HepG2 (cell line): ENCODE measurements around the gene CSRNP3. TPM values are rescaled to one million over a fixed set of nuclear protein-coding genes. Genes with fewer than 3 reads are reported as not detected.

Experiments
- ATAC-seq: fragments of 200-7000 bp; cut with Tn5 transposase; 3 replicates; pipeline ENCODE4 v1.9.1; 2020; ENCODE audit warnings: mild to moderate bottlenecking, moderate library complexity
- BruUV-seq: library from RNA; stranded (reverse); fragments of 400-500 nt; replicated peaks from 2 replicates; lab custom pipeline; 2021; lab: Mats Ljungman, UMichigan
- CTCF ChIA-PET: fragments of 300-600 bp; formaldehyde crosslinking; extraction: SDS; loops from one replicate; lab custom pipeline; 2021; ENCODE audit warnings: low total read pairs, inconsistent platforms, low intra/inter-chr PET ratio; lab: Yijun Ruan, JAX
- POLR2A ChIA-PET: fragments of 350-600 bp; sonication (Branson Sonifier 250); formaldehyde crosslinking; loops from one replicate; lab custom pipeline; 2020; ENCODE audit warnings: antibody characterized with exemption, inconsistent platforms; lab: Yijun Ruan, JAX
- DNase-seq: peaks from one replicate; pipeline ENCODE4 v3.0.0-alpha.2; 2015; ENCODE audit warnings: low spot score
- FAIRE-seq: peaks from 3 replicates; lab custom pipeline; 2011; peaks lifted over from hg19 to GRCh38; lab: Jason Lieb, UNC
- H2AFZ ChIP-seq: one replicate; pipeline ENCODE4 v1.6.1; 2011; ENCODE audit warnings: low read length, inconsistent platforms
- H3K27ac ChIP-seq: fragments of 300-600 bp; 3 replicates; pipeline ENCODE4 v1.8.0; 2011; ENCODE audit warnings: mixed run types, mild to moderate bottlenecking, mixed read lengths, low read length, inconsistent platforms; ENCODE audit not compliant: insufficient read depth; ENCODE audit errors: extremely low read length
- H3K27me3 ChIP-seq, 2 experiments: fragments of 200-600 bp in 1 of 2; 2 replicates in 1 of 2; 3 replicates in 1 of 2; pipeline versions ENCODE4 v1.6.0 to v1.8.0; 2011; ENCODE audit warnings: low read length in 2 of 2, mild to moderate bottlenecking in 2 of 2, moderate library complexity in 2 of 2, inconsistent platforms in 1 of 2; ENCODE audit not compliant: insufficient read depth in 2 of 2, control insufficient read depth in 1 of 2
- H3K36me3 ChIP-seq, 2 experiments: fragments of 200-600 bp in 1 of 2; replicated peaks in 1 of 2; 2 replicates in 1 of 2; 3 replicates in 1 of 2; pipeline versions ENCODE4 v1.5.1 to v1.8.0; 2011; ENCODE audit warnings: low read length in 2 of 2, inconsistent platforms in 1 of 2; ENCODE audit not compliant: insufficient read depth in 2 of 2, control insufficient read depth in 1 of 2
- H3K4me1 ChIP-seq: 2 replicates; pipeline ENCODE4 v1.5.1; 2012; ENCODE audit warnings: low read length, inconsistent platforms; ENCODE audit not compliant: insufficient read depth
- H3K4me2 ChIP-seq: 2 replicates; pipeline ENCODE4 v1.6.0; 2011; ENCODE audit warnings: low read depth, low read length, inconsistent platforms
- H3K4me3 ChIP-seq, 3 experiments: fragments of 200-600 bp in 1 of 3; sonication (generic), shearing (Covaris generic) in 1 of 3; replicated peaks in 1 of 3; 2 replicates each; pipeline ENCODE4 v1.5.1; 2011 to 2016; ENCODE audit warnings: low read length in 3 of 3, inconsistent platforms in 2 of 3, low read depth in 2 of 3, mild to moderate bottlenecking in 2 of 3, control low read depth in 1 of 3, mixed read lengths in 1 of 3; ENCODE audit not compliant: insufficient read depth in 1 of 3
- H3K79me2 ChIP-seq: one replicate; pipeline ENCODE4 v1.6.1; 2011; ENCODE audit warnings: low read length, inconsistent platforms; ENCODE audit not compliant: insufficient read depth
- H3K9ac ChIP-seq: 2 replicates; pipeline ENCODE4 v1.6.0; 2011; ENCODE audit warnings: mild to moderate bottlenecking, low read depth, low read length, inconsistent platforms; ENCODE audit not compliant: insufficient read depth
- H3K9me3 ChIP-seq: 2 replicates; pipeline ENCODE4 v1.5.1; 2012; ENCODE audit warnings: mild to moderate bottlenecking, low read length
- H4K20me1 ChIP-seq: 2 replicates; pipeline ENCODE4 v1.6.0; 2011; ENCODE audit warnings: inconsistent platforms, mild to moderate bottlenecking, low read length, moderate library complexity; ENCODE audit not compliant: insufficient read depth
- E2F5 ChIP-seq: sonication (generic); formaldehyde crosslinking; conservative IDR thresholded peaks from 2 replicates; pipeline ENCODE4 v1.4.0; 2020; ENCODE audit warnings: missing genetic modification reagents
- FOXA1 ChIP-seq, 2 experiments: fragments of 450-650 bp in 1 of 2; sonication (generic) in 1 of 2; formaldehyde crosslinking in 1 of 2; IDR thresholded peaks; 2 replicates each; pipeline versions ENCODE4 v1.4.0 to v1.6.1; 2016 to 2020; ENCODE audit warnings: missing genetic modification reagents in 1 of 2
- HHEX ChIP-seq: IDR thresholded peaks from 2 replicates; pipeline ENCODE4 v1.6.1; 2016; ENCODE audit warnings: control low read depth
- MXD3 ChIP-seq: IDR thresholded peaks from 2 replicates; pipeline ENCODE4 v1.6.1; 2016; ENCODE audit warnings: mild to moderate bottlenecking, missing biosample characterization, missing genetic modification reagents
- PAX8 ChIP-seq: sonication (generic); formaldehyde crosslinking; IDR thresholded peaks from 2 replicates; pipeline ENCODE4 v1.8.0; 2022; ENCODE audit warnings: mild to moderate bottlenecking, missing genetic modification reagents, borderline replicate concordance
- RBM22 ChIP-seq: fragments of 200-400 bp; formaldehyde crosslinking; optimal IDR thresholded peaks from 2 replicates; pipeline ENCODE3; 2017; ENCODE audit warnings: mild to moderate bottlenecking, low read length, moderate library complexity
- THYN1 ChIP-seq: sonication (generic); formaldehyde crosslinking; IDR thresholded peaks from 2 replicates; pipeline ENCODE4 v1.8.1; 2023; ENCODE audit warnings: low read depth, mild to moderate bottlenecking, moderate library complexity, missing genetic modification reagents, borderline replicate concordance
- ZNF160 ChIP-seq: sonication (generic); formaldehyde crosslinking; IDR thresholded peaks from 2 replicates; pipeline ENCODE4 v1.8.0; 2022; ENCODE audit warnings: mild to moderate bottlenecking, inconsistent platforms, missing genetic modification reagents
- ZNF33A ChIP-seq: sonication (generic); formaldehyde crosslinking; IDR thresholded peaks from 2 replicates; pipeline ENCODE4 v1.5.1; 2020; ENCODE audit warnings: missing genetic modification reagents, mild to moderate bottlenecking, moderate library complexity, borderline replicate concordance
- ZNF414 ChIP-seq: sonication (generic); formaldehyde crosslinking; IDR thresholded peaks from 2 replicates; pipeline ENCODE4 v1.5.0; 2020; ENCODE audit warnings: missing genetic modification reagents
- ZNF672 ChIP-seq: sonication (generic); formaldehyde crosslinking; IDR thresholded peaks from 2 replicates; pipeline ENCODE4 v1.8.1; 2022; ENCODE audit warnings: missing genetic modification reagents
- WGBS: methylation state at CpG from one replicate; pipeline ENCODE4 v1.1.6; 2017; ENCODE audit warnings: low lambda C conversion rate; 5-methylcytosine and 5-hydroxymethylcytosine counted together
- in situ Hi-C: cut with HindIII; loops from 2 replicates; pipeline ENCODE4 v1.10.0; 2017; ENCODE audit warnings: low pct_unique_long_range_greater_than_20kb; ENCODE audit not compliant: extremely low pct_ligation_motif_present
- intact Hi-C: fragments of 100-400 bp; cut with micrococcal nuclease; formaldehyde crosslinking; loops from one replicate; pipeline ENCODE4 v1.10.0; 2022; ENCODE audit not compliant: unreplicated experiment
- polyA plus RNA-seq, 8 experiments: library from polyadenylated mRNA; depleted of rRNA in 3 of 8; stranded (reverse) in 7 of 8; unstranded in 1 of 8; fragments of >200 nt; fragmentation: Illumina TruSeq in 4 of 8; extraction: Trizol in 4 of 8; gene quantifications; 2 replicates each; pipeline versions ENCODE4 v1.2.1 to v1.2.3, GENCODE V29; 2011 to 2016; ENCODE audit warnings: low read depth in 4 of 8, missing spikeins in 1 of 8, mixed read lengths in 1 of 8; ENCODE audit not compliant: insufficient read depth in 1 of 8
- total RNA-seq, 5 experiments: library from RNA; depleted of rRNA; stranded (reverse); fragments of >200 nt; fragmentation: Illumina TruSeq; extraction: Trizol; gene quantifications; 2 replicates each; pipeline ENCODE4 v1.2.3, GENCODE V29; 2016; ENCODE audit warnings: low read depth in 1 of 5
- TF ChIP-seq, protein P1 (sequence below): sonication (generic); formaldehyde crosslinking; IDR thresholded peaks from 2 replicates; pipeline ENCODE4 v1.9.0; 2022; ENCODE audit warnings: low read depth, missing genetic modification reagents

The CSRNP3 gene
- total and polyA plus RNA-seq, 2 of the 13 experiments (the other 11 are each of a cell fraction or from before 2014, with no cell fraction given), result not detected

DNA sequence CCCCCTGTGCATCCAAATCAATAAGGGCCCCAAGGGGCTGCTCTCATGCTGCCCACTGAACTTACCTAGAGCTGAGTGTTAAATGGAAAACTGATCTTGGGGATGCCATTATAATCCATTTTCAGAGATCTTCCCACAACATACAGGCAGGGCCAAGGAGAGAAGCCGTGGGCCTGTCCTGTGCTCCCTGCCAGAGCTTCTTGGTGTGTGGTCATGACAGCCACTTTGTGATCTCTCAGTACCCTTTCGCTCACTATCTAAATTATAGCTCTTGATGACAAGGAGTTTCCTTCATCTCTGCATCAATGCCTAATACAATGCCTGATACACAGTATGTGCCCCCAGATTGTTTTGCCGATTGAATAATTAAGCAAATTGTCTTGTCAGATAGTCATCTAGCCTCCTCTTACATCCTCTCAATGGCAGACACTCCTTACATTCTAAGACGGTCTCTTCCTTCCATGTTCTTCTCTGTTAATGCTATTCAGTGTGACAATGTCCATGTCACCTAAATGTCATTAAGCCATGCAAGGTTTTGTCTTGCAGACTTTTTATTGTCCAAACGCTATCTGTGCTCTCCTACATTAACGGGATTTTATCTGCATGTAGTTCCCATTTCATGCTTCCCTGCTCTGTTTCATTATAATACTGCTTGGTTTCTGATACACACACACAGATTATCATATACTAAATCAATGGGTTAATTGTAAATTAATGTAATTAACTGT lies 5.9 kb downstream of the CSRNP3 start:
- Histone ChIP-seq H3K4me2 (no peak overlapping the region), H3K4me3 (no peak overlapping the region), H3K27ac (no peak overlapping the region), H2AFZ (no peak overlapping the region), H3K4me1 (no peaks in the 10 kb centered on the region), H3K9ac (no peak overlapping the region), H3K9me3 (no peaks in the 10 kb centered on the region), H4K20me1 (no peaks in the 10 kb centered on the region), H3K36me3 (no peaks in the 10 kb centered on the region), H3K79me2 (no peaks in the 10 kb centered on the region), H3K27me3 (no peaks in the 10 kb centered on the region)
- intact Hi-C loops (no loop called here), in situ Hi-C loops (no loop called here)
- DNase-seq, result no peak
- 25% methylated on average over 6 of the region's 6 CpGs for WGBS
- TF ChIP-seq THYN1, result no peak
- TF ChIP-seq E2F5, result no peak
- TF ChIP-seq, protein P1, sequence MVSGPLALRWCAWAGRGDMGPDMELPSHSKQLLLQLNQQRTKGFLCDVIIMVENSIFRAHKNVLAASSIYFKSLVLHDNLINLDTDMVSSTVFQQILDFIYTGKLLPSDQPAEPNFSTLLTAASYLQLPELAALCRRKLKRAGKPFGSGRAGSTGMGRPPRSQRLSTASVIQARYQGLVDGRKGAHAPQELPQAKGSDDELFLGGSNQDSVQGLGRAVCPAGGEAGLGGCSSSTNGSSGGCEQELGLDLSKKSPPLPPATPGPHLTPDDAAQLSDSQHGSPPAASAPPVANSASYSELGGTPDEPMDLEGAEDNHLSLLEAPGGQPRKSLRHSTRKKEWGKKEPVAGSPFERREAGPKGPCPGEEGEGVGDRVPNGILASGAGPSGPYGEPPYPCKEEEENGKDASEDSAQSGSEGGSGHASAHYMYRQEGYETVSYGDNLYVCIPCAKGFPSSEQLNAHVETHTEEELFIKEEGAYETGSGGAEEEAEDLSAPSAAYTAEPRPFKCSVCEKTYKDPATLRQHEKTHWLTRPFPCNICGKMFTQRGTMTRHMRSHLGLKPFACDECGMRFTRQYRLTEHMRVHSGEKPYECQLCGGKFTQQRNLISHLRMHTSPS, result no peak
- no peak for TF ChIP-seq HHEX
- TF ChIP-seq RBM22, result no peak
- no peak for TF ChIP-seq ZNF414 (CRISPR knock-in tag)
- TF ChIP-seq FOXA1 (IDR thresholded peaks at IDR 0.05), result no peak
- no peak for TF ChIP-seq FOXA1 (CRISPR knock-in tag; IDR thresholded peaks at IDR 0.05)
- no peak for TF ChIP-seq ZNF672 (CRISPR knock-in tag)
- TF ChIP-seq MXD3 (CRISPR knock-in tag), result no peak
- TF ChIP-seq PAX8 (CRISPR knock-in tag), result no peak
- no peak for TF ChIP-seq ZNF160 (CRISPR knock-in tag)
- no peak for TF ChIP-seq ZNF33A
- no peak for ATAC-seq
- no TSS peak for BruUV-seq
- POLR2A ChIA-PET, result no interaction called here
- CTCF ChIA-PET, result no interaction called here
- no peak for FAIRE-seq
